Measurements from ENCODE around the gene CIART.

GRCh38 chr1:150288382-150288781, 6.0 kb downstream of the CIART start:
- TF ChIP-seq EP300 (IDR thresholded peaks at IDR 0.05): no peak
- TF ChIP-seq, protein P1, sequence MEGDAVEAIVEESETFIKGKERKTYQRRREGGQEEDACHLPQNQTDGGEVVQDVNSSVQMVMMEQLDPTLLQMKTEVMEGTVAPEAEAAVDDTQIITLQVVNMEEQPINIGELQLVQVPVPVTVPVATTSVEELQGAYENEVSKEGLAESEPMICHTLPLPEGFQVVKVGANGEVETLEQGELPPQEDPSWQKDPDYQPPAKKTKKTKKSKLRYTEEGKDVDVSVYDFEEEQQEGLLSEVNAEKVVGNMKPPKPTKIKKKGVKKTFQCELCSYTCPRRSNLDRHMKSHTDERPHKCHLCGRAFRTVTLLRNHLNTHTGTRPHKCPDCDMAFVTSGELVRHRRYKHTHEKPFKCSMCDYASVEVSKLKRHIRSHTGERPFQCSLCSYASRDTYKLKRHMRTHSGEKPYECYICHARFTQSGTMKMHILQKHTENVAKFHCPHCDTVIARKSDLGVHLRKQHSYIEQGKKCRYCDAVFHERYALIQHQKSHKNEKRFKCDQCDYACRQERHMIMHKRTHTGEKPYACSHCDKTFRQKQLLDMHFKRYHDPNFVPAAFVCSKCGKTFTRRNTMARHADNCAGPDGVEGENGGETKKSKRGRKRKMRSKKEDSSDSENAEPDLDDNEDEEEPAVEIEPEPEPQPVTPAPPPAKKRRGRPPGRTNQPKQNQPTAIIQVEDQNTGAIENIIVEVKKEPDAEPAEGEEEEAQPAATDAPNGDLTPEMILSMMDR (IDR thresholded peaks at IDR 0.05): no peak
